GM18870 (cell line): Measurements from ENCODE around the gene AMIGO3.
"Not testable (repeated sequence)": the region's sequence is repeated elsewhere in the genome, so short reads cannot be mapped to it uniquely, and the experiment has no call there.

ENCODE experiments used
- ATAC-seq: cut with Tn5 transposase; IDR thresholded peaks from one replicate; pipeline ENCODE4 v1.9.1; 2021; ENCODE audit warnings: moderate library complexity; ENCODE audit not compliant: unreplicated experiment

Gene AMIGO3, protein sequence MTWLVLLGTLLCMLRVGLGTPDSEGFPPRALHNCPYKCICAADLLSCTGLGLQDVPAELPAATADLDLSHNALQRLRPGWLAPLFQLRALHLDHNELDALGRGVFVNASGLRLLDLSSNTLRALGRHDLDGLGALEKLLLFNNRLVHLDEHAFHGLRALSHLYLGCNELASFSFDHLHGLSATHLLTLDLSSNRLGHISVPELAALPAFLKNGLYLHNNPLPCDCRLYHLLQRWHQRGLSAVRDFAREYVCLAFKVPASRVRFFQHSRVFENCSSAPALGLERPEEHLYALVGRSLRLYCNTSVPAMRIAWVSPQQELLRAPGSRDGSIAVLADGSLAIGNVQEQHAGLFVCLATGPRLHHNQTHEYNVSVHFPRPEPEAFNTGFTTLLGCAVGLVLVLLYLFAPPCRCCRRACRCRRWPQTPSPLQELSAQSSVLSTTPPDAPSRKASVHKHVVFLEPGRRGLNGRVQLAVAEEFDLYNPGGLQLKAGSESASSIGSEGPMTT

DNA sequence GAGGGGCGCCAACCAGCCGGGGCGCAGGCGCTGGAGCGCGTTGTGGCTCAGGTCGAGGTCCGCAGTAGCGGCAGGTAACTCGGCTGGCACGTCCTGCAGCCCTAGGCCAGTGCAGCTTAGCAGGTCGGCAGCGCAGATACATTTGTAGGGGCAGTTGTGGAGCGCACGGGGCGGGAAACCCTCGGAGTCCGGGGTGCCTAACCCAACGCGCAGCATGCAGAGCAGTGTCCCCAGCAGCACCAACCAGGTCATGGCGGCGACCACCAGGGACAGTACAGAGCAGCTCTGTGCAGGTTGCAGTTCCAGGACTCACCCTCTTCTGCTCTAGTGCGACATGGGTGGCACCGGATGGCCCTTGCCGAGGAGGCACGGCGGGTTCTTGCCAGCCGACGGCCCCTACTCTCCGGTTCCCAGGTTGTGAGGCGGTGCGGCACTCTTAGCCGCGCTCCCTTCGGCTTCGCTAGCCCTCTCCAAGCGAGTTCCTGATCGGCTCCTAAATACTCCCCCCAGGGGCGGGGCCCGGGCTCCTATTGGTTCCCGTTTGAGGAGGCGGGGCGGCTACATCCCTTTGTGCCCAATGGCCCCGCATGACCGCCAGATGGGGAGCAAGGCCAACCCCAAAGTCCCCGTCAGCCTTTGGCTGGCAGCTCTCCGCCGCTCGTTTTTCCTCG lies at the start of gene AMIGO3:
TSS of gene AMIGO3 (minus strand) at position 471 of the 671 bp plus-strand sequence. CDS start at position 252, 219 bp downstream.
- ATAC-seq, result peak; percentile 41

DNA sequence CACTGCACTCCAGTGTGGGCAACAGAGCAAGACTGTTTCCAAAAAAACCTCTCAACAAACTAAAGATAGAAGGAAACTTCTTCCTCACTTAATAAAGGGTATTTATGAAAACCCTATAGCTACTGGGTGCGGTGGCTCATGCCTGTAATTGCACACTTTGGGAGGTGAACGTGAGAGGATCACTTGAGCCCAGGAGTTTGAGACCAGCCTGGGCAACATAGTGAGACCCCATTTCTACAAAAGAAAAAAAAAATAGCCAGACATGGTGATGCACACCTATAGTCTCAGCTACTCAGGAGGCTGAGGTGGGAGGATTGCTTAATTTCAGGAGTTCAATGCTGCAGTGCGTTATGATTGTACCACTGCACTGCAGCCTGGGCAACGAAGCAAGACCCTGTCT lies 44.5 kb upstream of the AMIGO3 start:
- ATAC-seq, result no peak

DNA sequence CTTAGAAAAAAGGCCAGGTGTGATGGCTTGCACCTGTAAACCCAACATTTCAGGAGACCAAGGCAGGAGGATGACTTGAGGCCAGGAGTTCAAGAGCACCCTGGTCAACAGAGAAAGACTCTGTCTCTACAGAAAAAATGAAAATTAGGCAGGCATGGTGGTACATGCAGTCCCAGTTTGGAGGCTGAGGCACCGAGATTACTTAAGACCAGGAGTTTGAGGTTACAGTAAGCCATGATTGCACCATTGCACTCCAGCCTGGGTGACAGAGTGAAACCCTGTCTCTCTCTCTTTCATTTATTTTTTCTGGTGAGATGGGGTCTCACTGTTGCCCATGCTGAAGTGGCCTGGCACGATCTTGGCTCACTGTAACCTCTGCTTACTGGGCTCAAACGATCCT lies 42.2 kb upstream of the AMIGO3 start:
- no peak for ATAC-seq

DNA sequence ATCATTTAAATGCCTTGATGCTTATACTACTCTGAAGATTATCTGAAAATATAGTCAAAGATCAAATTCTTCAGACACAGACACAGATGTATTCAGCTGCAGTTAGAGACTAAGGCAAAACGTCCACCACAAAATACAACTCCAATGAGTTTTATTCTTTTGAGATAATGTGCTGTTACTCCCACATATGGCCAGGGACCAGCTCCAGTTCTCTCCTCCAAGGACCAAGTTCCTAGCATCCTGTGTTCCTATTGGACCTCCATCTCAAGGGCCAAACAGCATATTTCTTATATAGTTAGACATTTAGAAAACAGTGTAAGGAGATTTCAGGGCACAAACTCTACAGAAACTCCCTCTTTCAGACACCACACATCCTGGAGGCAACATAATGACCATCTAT lies 39.7 kb upstream of the AMIGO3 start:
- no peak for ATAC-seq

DNA sequence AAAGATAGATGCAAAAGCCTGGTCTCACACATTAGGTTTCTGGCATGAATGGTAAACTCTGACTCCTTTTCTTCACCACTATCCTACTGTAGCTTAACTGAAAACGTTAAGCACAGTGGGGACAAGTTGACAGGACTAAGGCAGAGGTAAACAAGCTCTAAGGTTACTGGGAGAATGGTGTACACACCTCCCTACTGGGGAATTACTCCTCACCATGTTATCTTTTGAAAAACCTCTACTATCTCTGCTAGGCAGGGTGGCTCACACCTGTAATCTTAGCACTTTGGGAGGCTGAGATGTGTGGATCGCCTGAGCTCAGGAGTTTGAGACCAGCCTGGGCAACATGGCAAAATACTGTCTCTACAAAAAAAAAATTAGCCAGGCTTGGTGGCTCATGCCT lies 37.7 kb upstream of the AMIGO3 start:
- ATAC-seq, result no peak

DNA sequence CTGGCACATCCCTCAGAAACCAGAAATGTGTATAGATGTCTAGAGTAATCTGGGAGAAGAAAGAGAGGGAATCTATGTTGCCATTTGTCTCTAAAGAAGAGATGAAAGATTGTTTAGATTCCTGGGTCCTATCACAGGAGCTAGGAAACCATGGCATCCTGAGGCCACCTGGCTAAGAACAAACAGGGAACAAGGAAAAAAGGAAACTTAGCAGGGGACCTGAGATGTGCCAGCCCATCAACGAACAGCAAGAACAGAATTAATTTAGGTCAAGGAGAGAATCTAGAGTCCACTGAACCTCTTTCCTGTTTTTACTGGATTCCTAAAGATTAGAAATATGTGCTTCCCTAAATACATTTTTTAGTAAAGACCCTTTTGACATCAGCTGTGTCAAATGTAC lies 36.6 kb upstream of the AMIGO3 start:
- ATAC-seq, result no peak

DNA sequence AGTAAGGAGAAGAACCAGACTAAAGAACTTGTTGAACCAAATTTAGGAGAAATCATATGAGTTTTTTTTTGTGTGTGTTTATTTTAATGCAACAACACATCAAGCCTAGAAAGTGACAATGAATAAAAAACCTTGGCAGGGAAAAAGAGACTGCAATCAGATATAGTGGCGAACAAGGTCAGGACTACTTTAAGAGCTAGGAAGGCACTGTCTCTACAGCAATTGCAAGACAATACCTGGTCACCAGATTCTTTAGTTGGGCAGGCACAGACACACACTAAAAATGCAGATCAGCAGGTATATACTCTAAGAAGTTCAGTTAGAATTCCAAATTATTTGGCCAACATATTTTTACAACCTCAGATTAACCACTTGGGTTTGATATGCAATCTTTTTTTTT lies 35.1 kb upstream of the AMIGO3 start:
- ATAC-seq, result no peak

DNA sequence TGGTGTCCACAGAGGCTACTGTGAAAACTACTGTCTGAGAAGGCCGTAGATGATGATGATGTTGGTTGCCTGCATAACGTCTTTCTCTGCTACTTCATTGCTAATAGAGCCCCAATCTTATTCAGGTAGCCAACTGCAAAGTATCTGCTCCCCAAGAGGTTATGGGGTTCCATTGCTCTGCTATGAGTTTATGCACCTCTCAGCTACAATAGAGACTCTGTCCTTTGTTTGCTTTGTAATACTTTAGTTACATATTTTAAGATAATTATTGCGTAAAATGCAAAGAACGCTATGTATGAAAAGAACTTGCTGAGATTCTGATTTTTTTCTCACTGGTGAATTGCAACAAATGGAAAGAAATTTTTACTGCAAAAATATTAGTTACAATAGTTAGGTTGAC lies 32.0 kb upstream of the AMIGO3 start:
- ATAC-seq, result no peak

DNA sequence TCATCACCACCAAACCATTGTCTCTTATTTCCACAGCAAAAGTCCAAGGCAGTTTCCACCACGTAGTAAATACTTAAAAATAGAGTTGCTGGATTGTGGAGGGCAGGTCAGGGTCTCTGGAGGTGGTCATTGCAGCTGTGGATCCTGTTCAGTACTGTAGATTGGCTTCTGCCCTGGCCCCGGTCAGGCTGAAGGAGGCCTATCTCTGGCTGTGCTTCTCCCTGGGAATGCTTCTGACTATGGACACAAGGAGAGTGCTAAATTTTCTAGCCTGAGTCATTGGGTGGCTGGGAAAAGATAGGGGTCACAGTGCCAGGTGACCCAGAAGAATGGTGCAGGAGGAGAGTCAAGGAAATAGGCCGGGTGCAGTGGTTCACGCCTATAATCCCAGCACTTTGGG lies 30.6 kb upstream of the AMIGO3 start:
- ATAC-seq, result no peak

DNA sequence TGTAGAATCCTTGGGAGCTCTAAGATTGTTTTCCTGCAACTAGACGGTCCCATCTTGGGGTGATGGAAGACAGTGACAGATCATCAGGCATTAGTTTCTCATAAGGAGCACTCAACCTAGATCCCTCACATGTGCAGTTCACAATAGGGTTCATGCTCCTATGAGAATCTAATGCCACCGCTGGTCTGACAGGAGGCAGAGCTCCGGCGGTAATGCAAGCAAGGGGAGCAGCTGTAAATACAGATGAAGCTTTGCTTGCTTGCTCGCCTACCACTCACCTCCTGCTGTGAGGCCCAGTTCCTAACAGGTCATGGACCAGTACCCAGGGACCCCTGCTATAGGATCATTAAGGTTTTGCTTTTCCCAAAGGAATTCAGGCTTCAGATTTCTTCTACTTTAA lies 29.4 kb upstream of the AMIGO3 start:
- not testable (repeated sequence) for ATAC-seq

DNA sequence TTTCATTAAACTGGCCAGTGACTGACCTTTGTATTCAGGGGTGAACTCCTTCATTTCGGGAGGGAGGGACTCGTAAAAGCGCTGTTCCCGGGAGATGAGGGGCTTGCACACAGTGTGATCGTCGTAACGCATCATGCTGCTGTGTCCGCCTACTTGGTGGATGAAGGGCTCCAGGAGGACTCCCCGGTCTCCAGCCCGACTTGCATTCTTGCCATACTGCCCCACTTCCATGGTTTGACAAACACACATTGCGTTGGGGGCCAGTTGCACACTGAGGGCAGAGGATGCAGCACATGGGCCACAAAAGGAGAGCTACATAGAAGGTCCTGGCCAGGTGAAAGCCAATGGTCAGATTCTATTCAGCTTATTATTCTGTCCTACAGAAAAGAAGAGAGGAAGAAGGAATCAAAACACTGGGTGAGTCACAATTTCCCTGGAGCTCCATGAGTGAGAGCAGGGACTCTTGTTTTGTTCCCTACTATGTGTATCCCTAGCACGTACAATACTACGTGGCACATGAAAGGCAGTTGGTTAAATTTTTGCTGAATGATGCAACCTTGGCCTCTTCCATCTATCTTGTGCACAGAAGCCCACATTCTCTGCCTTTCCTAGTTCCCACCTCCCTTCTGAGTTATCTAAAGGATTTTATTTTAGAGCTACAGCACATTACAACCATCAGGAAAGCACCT lies 28.5 kb upstream of the AMIGO3 start:
- no peak for ATAC-seq

DNA sequence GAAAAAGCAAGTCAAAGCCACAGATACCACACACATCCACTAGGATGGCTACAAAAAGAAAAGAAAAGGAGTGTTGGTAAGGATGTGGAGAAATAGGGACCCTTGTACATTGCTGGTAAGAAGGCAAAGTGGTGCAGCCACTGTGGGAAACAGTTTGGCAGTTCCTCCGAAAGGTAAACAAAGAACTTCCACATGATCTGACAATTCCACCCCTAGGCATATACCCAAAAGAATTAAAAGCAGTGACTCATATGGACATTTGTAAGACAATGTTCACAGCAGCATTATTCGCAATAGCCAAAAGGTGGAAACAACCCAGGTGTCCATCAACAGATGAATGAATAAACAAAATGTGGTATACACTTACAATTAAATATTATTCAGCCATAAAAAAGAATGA lies 26.5 kb upstream of the AMIGO3 start:
- ATAC-seq, result no peak

DNA sequence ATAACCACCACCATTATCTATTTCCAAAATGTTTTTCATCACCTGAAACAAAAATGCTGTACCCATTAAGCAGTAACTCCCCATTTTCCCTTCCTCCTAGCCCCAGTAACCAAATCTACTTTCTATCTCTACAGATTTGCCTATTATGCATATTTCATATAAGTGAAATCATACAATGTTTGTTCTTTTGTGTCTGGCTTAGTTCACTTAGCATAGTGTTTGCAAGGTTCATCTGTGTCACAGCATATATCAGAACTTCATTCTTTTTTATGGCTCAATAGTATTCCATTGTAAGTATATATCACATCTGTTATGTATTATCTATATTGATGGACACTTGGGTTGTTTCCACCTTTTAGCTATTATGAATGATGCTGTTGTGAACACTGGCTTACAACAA lies 20.9 kb upstream of the AMIGO3 start:
- no peak for ATAC-seq

DNA sequence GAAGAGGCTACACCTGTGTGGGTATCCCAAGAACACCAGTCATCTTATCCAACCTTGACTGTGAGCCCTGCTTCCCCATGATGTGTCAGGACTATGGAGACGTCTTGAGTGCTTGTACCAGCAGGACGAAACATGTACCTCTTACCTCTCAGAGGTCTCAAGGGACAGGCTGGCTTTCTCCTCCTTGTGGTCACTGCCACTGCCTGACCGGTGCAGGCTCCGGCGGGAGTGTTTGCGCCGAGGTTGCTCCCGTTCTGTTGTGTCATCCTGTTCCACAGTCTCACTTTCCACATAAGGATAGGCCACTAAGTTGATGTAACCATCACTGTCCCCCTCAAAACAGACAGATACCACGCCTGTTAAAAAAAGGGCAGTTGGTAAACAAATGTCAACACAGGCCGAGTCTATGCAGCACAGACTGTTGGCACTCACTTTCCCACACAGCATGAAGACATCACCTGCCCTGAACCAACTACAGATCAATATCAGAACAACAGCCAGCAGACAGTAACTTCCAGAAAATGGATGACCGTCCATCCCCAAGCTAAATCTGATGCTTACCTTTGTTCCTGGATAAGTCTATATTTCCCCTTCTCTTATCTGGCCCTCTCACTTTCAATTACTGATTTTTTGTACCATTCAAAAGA lies 18.7 kb upstream of the AMIGO3 start:
- ATAC-seq, result no peak

DNA sequence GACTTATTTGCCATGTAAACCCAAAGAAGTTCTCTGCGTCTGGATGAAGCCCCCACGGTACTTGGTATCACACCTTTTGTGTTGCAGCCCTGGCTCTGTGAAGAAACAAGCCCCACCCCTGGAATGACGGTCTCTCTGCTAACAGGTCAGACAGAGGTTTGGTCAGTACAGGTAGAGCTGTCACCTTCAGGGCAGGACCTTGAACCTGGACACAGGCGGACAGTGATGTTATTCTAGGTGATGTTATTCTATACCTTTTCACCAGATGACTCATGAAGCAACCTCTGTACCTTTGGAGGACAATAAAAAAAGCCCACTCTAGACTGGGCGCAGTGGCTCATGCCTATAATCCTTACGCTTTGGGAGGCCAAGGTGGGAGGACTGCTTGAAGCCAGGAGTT lies 15.3 kb upstream of the AMIGO3 start:
- no peak for ATAC-seq

DNA sequence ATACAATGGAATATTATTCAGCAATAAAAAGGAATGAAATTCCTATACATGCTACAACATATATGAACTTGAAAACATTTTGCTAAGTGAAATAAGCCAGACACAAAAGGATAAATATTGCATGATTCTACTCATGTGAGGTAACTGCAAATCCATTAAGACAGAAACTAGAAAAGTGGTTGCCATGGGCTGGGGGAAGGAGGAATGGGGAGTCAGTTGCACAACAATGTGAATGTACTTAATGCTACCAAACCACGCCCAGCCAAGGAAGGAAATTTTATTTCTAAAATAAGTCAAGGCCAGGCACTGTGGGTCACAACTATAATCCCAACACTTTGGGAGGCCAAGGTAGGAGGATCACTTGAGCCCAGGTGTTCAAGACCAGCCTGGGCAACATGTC lies 14.1 kb upstream of the AMIGO3 start:
- no peak for ATAC-seq

DNA sequence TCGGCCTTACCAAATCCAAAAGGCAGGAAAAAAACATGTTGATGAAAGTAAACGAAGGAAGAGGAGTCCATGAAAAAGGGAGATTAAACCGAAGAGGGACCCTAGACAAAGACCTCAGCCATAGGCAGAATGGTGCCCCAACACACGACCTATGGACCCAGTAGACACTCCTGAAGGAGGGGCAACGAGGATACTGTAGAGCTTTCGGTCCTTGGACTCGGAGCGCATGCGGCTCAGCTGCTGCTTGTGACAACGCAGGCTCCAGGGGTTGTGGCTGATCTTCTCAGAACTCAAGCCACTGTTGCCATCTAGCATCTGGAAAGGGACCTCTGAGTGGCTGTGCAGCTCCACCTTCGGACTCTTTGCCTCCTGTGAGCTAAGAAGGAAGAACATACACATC lies 13.1 kb upstream of the AMIGO3 start:
- no peak for ATAC-seq

DNA sequence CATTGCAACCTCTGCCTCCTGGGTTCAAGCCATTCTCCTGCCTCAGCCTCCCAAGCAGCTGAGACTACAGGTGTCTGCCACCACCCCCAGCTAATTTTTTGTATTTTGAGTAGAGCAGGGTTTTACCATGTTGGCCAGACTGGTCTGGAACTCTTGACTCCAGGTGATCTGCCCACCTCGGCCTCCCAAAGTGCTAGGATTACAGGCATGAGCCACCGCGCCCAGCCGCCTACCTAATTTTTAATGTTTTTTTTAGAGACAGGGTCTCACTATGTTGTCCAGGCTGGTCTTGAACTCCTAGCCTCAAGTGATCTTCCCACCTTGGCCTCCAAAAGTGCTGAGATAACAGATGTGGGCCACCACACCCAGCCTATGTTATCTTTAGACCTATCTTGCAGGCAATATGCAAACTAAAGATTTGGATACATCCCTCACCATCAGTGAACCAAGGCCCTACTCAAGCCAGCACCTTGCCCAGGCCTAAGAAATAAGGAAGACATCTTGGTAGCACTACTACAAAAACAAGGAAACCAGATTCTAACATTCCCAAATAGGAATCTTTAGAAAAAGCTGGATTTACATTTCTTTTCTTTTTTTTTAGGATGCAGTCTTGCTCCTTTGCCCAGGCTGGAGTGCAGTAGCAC lies 10.6 kb upstream of the AMIGO3 start:
- ATAC-seq, result no peak

DNA sequence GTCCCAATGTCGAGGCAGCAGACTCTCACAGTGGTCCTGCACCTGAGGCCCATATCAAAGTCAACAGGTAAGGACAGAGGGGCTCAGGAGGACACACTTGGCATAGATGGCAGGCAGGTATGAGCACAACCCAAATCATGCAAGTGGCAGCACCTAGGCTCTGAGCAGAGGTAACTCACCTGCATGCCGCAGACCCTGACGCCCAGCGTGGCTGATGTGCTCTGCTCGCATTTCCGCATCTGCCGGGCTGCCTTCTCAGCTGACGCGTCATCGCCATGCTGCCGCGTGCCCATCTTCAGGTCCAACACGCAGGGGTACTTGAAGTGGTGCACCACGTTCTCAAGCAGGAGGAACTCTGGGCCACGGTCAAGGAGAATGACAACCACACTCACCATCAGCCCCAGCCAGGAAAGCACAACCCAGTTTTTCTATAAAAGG lies 8.5 kb upstream of the AMIGO3 start:
- no peak for ATAC-seq

DNA sequence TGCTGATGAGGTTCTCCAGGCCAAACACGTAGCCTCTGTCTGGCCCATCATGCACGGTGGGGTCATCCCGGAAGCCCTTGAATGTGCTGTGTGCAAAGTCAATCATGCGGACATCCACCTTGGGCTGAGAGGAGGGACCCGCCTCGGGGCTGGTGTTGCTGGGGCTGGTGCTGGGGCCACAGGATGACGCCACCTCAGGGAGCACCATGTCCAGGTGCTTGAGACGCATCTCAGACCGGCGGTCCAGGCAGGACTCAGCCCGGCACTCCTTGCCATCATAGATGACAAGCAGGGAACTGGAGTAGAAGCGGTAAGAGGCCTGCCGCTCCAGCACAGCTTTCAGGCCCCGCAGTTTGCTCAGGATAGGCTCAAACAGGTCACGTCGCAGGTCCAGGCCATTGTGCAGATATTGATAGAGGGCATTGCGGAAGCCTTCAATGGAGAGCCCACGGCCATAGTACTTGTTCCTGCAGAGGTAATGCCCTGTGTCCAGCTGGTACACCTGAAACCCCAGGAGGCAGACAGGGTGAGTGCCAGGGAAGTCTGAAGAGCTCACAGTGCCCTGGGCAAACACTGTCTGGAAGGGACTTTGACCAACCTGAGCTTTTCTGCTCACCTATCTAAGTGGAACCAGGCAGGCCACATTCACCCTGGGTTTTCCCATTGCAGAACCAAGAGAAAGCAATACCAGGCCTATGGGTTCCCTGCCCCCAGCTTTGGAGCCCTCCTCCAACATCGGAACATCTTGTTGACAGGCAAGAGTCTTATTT lies 7.9 kb upstream of the AMIGO3 start:
- ATAC-seq, result no peak
